Cardiac septum (tissue), 1 donor: ENCODE results near the gene QSOX2. TPM values are rescaled to one million over a fixed set of nuclear protein-coding genes. Genes with fewer than 3 reads are reported as not detected.

Experiments
- DNase-seq: peaks from one replicate; pipeline ENCODE4 v3.0.0-alpha.2; 2020; ENCODE audit warnings: low spot score
- intact Hi-C: fragments of 100-400 bp; cut with DNase I; formaldehyde crosslinking; loops from one replicate; pipeline ENCODE4 v1.14.0; 2022
- total RNA-seq: library from RNA; stranded (reverse); fragmentation: NEBNext Ultra II Directional; extraction: Animal tissue kit (Norgen Biotek cat#: 25700); gene quantifications from one replicate; pipeline ENCODE4 v1.2.1, GENCODE V29; 2021
- donor health status: DM: no; HTN: no; CAD: no.

Gene QSOX2
- total RNA-seq, 1 donor from 2014 or later, result 7.2 TPM

- intact Hi-C loops, result no loop called here
- no peak for DNase-seq
These were observed 47.5 kb downstream of the QSOX2 start for GRCh38 chr9:136197930-136198604.

- DNase-seq, result no peak
- intact Hi-C loops, result no loop called here
These were observed 48.3 kb downstream of the QSOX2 start for GRCh38 chr9:136197084-136197875.

- intact Hi-C loops, result no loop called here
- no peak for DNase-seq
These were observed 49.1 kb downstream of the QSOX2 start for GRCh38 chr9:136196404-136197083.

- intact Hi-C loops, result no loop called here
- no peak for DNase-seq
These were observed 51.1 kb downstream of the QSOX2 start for GRCh38 chr9:136194540-136194939.

GRCh38 chr9:136193891-136194279, 51.7 kb downstream of the QSOX2 start:
- intact Hi-C loops, result no loop called here
- no peak for DNase-seq

GRCh38 chr9:136193127-136193890, 52.3 kb downstream of the QSOX2 start:
- DNase-seq, result no peak
- intact Hi-C loops, result no loop called here

- intact Hi-C loops, result no loop called here
These were observed 53.1 kb downstream of the QSOX2 start for GRCh38 chr9:136192289-136193126.

GRCh38 chr9:136191960-136192286, 53.7 kb downstream of the QSOX2 start:
- no peak for DNase-seq
- intact Hi-C loops, result no loop called here

More at GRCh38 chr9:136192289-136193126, 53.1 kb downstream of the QSOX2 start:
- no peak for DNase-seq

- DNase-seq, result no peak
- intact Hi-C loops, result no loop called here
These were observed 54.3 kb downstream of the QSOX2 start for GRCh38 chr9:136191099-136191959.

- DNase-seq, result no peak
- intact Hi-C loops, result no loop called here
These were observed 55.0 kb downstream of the QSOX2 start for GRCh38 chr9:136190656-136191055.

- intact Hi-C loops, result no loop called here
- DNase-seq, result no peak
These were observed 55.4 kb downstream of the QSOX2 start for GRCh38 chr9:136190237-136190601.

- intact Hi-C loops, result no loop called here
These were observed 56.0 kb downstream of the QSOX2 start for GRCh38 chr9:136189394-136190236.

GRCh38 chr9:136187683-136188586, 57.7 kb downstream of the QSOX2 start:
- intact Hi-C loops, result no loop called here
- DNase-seq, result no peak

More at GRCh38 chr9:136189394-136190236, 56.0 kb downstream of the QSOX2 start:
- DNase-seq, result no peak

GRCh38 chr9:136187197-136187596, 58.4 kb downstream of the QSOX2 start:
- no peak for DNase-seq
- intact Hi-C loops, result no loop called here

- intact Hi-C loops, result no loop called here
- DNase-seq, result no peak
These were observed 59.2 kb downstream of the QSOX2 start for GRCh38 chr9:136186386-136186785.

- no peak for DNase-seq
- intact Hi-C loops, result no loop called here
These were observed 59.8 kb downstream of the QSOX2 start for GRCh38 chr9:136185596-136186366.
